ENCODE data around the gene U2AF2. TPM values are rescaled to one million over a fixed set of nuclear protein-coding genes. Genes with fewer than 3 reads are reported as not detected.
A peak's percentile ranks its signal among the peaks of the same experiment; 100 is the strongest.

U2AF2 gene
- 75.1 TPM for total RNA-seq
- long read RNA-seq, partial matches to known transcripts = 1 of 12 reads
- long read RNA-seq, other reads (novel, unspliced or antisense) = 4 of 12 reads

- ATAC-seq (ENCODE audit: poor library complexity) = peak; percentile 65
- intact Hi-C loops (cut with DNase I) = no loop called here
Measured at GRCh38 chr19:55654868-55655647, at the start of gene U2AF2. Gene U2AF2 (plus strand): TSS chr19:55655035. CDS start chr19:55655105, 70 bp downstream.

DNA sequence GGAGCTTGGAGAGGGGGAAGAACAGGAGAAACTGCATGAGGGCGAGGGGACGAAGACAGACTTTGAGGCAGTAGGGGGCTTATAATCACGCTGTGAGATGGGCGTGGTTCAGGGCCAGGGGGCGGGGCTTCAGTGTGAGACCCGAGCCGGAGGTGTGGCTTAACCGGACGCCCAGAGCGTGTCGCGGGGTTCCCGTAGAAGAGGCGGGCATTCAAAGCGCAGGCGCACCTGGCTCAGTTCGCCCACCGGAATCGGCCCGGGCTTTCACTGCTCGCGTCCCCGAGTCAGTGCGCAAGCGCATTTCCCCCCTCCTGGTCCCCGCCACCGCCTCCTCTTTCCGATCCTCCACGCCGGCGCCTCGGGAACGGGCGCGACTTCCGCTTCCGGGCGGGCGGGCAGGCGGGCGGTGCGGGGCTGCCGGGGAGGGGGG is 49.6 kb upstream of the U2AF2 start:
- intact Hi-C loops (cut with DNase I) = loop anchor here (5.0 kb wide), 1 partner anchor 88 kb away; no protein-coding TSS in a partner anchor
- peak; percentile 88 for ATAC-seq (ENCODE audit: poor library complexity)
- peak; percentile 99 for DNase-seq

More at GRCh38 chr19:55654868-55655647, at the start of gene U2AF2:
- DNase-seq = peak; percentile 97

DNA sequence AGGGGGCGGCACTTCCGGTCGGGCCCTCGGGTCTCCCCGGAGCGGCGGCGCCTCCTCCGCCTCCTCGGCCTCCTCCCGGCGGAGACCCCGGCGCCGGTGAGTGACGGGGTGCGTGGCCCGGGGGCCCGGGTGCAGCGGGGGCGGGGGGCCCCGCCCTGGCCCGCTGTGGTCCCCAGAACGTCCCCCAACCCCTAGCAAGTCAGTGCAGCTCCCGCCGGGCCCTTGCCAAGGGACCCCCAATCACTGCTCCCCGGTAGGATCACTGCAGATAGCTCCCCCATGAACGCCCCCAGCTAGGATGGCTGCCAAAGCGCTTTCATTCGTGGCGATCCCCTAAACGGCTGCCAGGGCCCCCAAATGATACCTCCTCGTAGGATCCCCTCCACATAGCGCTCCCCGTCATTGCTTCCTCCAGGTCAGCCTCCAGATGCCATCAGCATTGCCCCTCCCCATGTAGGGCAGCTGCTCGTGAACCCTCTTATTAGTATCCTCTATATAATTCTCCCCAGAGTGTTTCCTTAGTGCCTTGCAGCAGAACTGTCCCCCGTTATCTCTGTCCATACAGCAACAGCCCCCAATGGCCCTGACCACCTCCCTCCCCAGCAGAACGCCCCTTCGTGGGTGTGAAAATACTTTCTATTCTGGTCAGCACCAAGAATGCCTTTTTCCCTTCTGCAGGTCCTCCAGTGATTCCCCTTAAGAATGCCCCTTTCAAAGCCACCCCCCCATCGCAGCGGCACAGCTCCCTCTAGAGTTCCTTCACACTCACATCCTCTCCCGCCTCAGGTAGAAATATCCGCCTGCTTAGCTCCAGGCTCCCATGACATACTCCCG is 49.0 kb upstream of the U2AF2 start, which contains the start of gene ZNF865:
Gene ZNF865, plus strand, starts transcription at position 11 of the 834 bp plus-strand sequence. CDS start 7,972 bp downstream, outside the sequence.
- ATAC-seq (ENCODE audit: poor library complexity) = peak; percentile 45
- DNase-seq = peak; percentile 72
- intact Hi-C loops (cut with DNase I) = loop anchor here (5.0 kb wide), 1 partner anchor 89 kb away; no protein-coding TSS in a partner anchor

DNA sequence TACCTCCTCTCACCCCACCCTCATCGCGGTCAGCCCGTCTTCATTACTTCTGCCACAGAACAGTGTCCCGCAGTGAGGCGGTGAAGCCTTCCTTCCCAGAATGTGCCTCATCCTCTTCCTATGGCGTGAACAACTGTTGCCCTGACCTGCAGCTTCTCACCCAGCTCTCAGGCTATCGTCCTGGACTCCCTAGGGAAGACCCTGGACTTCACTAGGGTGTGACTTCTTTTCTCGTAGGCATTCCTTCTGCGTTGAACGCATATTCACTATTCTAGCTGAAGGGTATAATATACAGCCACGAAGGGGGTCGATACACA is 48.4 kb upstream of the U2AF2 start:
- intact Hi-C loops (cut with DNase I) = loop anchor here (5.0 kb wide), 1 partner anchor 89 kb away; no protein-coding TSS in a partner anchor
- DNase-seq (no peak), ATAC-seq (ENCODE audit: poor library complexity) (no peak)

DNA sequence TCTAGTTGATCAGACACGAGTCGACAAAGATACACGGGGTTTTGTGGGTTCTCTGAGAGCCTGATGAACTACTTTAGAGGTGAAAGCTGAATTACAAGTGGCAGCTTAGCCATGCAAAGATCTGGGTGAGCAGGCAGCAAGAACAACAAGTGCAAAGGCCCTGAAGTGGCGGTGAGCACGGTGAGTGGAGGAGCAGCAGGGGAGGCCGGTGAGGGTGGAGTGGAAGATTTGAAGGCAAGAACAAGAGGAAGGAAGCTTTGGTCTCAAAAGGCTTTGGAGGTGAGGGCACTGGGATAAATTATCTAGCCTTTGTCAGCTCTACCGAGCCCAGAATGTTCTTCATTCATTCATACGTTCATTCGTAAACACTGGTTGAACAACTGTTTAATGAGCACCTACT is 48.0 kb upstream of the U2AF2 start:
- DNase-seq = no peak
- ATAC-seq (ENCODE audit: poor library complexity) = no peak

DNA sequence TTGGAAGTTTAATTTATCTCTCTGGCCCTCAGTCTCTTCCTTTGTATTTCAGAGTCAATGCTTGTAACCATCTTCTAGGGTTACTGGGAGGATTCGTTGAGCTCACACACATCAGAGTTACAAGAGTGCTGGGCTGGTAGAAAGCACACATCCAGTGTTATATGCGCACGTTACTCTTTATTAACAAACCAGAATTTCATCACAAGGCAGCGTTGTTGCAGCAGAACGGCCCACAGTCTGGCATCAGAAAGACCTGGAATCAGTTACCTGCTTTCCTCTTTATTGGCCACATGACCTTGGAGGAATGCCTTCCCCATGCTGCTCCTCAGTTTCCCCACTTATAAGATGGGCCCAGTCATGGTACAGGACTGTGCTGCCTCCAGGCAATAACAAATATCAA is 45.5 kb upstream of the U2AF2 start:
- intact Hi-C loops (cut with DNase I) = loop anchor here (5.0 kb wide), 1 partner anchor 92 kb away; no protein-coding TSS in a partner anchor
- ATAC-seq (ENCODE audit: poor library complexity) (no peak), DNase-seq (no peak)

More for the DNA sequence above, 48.0 kb upstream of the U2AF2 start:
- intact Hi-C loops (cut with DNase I) = loop anchor here (5.0 kb wide), 1 partner anchor 90 kb away; no protein-coding TSS in a partner anchor

- intact Hi-C loops (cut with DNase I) = no loop called here
- no peak for DNase-seq
- ATAC-seq (ENCODE audit: poor library complexity) = peak; percentile 79
Measured at GRCh38 chr19:55611300-55611982, 43.4 kb upstream of the U2AF2 start.

- ATAC-seq (ENCODE audit: poor library complexity) (peak; percentile 32), DNase-seq (no peak)
- intact Hi-C loops (cut with DNase I) = no loop called here
Measured at GRCh38 chr19:55611983-55612645, 42.7 kb upstream of the U2AF2 start.

DNA sequence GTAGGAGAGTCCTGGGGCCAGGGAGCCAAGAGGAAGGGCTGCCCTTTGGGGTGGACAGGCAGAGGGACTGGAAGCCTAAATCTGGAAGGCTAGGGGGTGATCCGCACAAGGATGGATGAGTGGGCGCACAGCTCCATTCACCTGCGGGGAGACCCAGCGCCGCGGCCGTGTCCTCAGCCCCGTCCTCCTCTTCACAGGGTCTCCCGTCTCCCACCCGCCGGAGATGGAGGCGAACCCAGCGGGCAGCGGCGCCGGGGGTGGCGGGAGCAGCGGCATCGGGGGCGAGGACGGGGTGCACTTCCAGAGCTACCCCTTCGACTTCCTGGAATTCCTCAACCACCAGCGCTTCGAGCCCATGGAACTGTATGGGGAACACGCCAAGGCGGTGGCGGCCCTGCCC is 41.4 kb upstream of the U2AF2 start:
- intact Hi-C loops (cut with DNase I) = no loop called here
- ATAC-seq (ENCODE audit: poor library complexity) (no peak), DNase-seq (no peak)

DNA sequence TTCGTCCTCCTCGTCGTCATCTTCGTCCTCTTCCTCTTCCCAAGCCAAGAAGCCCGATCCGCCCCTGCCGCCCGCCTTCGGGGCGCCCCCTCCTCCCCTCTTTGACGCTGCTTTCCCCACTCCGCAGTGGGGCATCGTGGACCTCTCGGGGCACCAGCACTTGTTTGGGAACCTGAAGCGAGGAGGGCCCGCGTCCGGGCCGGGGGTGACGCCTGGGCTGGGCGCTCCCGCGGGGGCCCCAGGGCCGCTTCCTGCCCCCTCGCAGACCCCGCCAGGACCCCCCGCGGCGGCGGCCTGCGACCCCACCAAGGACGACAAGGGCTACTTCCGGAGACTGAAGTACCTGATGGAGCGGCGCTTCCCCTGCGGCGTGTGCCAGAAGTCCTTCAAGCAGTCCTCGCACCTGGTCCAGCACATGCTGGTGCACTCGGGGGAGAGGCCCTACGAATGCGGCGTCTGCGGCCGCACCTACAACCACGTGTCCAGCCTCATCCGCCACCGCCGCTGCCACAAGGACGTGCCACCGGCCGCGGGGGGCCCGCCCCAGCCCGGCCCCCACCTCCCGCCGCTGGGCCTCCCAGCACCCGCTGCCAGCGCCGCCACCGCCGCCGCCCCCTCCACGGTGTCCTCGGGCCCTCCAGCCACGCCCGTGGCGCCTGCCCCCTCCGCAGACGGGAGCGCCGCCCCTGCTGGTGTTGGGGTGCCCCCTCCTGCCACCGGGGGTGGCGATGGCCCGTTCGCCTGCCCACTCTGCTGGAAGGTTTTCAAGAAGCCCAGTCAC is 40.7 kb upstream of the U2AF2 start:
- no peak for DNase-seq

DNA sequence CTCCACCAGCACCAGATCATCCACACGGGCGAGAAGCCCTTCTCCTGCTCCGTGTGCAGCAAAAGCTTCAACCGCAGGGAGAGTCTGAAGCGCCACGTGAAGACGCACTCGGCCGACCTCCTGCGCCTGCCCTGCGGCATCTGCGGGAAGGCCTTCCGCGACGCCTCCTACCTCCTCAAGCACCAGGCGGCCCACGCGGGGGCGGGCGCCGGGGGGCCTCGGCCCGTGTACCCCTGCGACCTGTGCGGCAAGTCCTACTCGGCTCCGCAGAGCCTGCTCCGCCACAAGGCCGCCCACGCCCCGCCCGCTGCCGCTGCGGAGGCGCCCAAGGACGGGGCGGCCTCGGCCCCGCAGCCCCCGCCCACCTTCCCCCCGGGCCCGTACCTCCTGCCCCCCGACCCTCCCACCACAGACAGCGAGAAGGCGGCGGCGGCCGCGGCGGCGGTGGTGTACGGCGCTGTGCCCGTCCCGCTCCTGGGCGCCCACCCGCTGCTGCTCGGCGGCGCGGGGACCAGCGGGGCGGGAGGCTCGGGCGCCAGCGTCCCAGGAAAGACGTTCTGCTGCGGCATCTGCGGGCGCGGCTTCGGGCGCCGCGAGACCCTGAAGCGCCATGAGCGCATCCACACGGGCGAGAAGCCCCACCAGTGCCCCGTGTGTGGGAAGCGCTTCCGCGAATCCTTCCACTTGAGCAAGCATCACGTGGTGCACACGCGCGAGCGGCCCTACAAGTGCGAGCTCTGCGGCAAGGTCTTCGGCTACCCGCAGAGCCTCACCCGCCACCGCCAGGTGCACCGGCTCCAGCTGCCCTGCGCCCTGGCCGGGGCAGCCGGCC is 39.9 kb upstream of the U2AF2 start:
- intact Hi-C loops (cut with DNase I) = no loop called here
- DNase-seq = no peak
- ATAC-seq (ENCODE audit: poor library complexity) = no peak

More for the DNA sequence above, 40.7 kb upstream of the U2AF2 start:
- intact Hi-C loops (cut with DNase I) = no loop called here
- ATAC-seq (ENCODE audit: poor library complexity) = no peak

DNA sequence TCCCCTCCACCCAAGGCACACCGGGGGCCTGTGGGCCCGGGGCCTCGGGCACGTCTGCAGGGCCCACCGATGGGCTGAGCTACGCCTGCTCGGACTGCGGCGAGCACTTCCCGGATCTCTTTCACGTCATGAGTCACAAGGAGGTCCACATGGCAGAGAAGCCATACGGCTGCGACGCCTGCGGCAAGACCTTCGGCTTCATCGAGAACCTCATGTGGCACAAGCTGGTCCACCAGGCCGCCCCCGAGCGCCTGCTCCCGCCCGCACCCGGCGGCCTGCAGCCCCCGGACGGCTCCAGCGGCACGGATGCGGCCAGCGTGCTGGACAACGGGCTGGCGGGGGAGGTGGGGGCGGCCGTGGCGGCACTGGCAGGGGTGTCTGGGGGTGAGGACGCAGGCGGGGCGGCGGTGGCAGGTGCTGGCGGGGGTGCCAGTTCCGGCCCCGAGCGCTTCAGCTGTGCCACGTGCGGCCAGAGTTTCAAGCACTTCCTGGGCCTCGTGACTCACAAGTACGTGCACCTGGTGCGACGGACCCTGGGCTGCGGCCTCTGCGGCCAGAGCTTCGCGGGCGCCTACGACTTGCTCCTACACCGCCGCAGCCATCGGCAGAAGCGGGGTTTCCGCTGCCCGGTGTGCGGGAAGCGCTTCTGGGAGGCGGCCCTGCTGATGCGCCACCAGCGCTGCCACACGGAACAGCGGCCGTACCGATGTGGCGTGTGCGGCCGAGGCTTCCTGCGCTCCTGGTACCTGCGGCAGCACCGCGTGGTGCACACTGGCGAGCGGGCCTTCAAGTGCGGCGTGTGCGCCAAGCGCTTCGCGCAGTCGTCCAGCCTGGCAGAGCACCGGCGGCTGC is 39.1 kb upstream of the U2AF2 start:
- intact Hi-C loops (cut with DNase I) = no loop called here
- DNase-seq (no peak), ATAC-seq (ENCODE audit: poor library complexity) (no peak)

DNA sequence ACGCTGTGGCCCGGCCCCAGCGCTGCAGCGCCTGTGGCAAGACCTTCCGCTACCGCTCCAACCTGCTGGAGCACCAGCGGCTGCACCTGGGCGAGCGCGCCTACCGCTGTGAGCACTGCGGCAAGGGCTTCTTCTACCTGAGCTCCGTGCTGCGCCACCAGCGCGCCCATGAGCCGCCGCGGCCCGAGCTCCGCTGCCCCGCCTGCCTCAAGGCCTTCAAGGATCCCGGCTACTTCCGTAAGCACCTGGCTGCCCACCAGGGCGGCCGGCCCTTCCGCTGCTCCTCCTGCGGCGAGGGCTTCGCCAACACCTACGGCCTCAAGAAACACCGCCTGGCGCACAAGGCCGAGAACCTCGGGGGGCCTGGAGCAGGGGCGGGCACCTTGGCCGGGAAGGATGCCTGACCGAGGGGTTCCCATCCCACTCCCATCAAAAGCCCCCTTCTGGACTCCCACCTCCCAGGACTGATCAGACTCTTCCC is 38.4 kb upstream of the U2AF2 start:
- intact Hi-C loops (cut with DNase I) = no loop called here
- ATAC-seq (ENCODE audit: poor library complexity) (no peak), DNase-seq (no peak)

DNA sequence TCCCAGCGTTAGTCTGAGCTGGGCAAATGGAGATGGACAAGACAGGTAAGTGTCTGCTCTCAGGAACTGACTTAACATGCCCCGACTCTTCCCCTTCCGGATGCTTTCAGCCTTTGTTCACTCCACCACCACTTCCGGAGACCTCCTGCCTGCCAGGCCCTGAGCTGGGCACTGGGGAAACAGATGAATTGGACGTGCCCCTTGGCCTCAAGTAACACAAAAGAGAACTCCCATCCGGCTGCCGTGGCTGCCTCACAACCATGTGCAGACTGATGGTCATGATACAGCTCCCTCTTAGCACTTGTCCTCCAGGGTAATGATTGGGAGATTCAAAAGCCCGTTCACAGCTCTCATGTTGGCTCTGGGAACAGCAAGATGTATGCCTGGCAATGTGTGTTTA is 37.4 kb upstream of the U2AF2 start:
- ATAC-seq (ENCODE audit: poor library complexity) (no peak), DNase-seq (no peak)
- intact Hi-C loops (cut with DNase I) = no loop called here

DNA sequence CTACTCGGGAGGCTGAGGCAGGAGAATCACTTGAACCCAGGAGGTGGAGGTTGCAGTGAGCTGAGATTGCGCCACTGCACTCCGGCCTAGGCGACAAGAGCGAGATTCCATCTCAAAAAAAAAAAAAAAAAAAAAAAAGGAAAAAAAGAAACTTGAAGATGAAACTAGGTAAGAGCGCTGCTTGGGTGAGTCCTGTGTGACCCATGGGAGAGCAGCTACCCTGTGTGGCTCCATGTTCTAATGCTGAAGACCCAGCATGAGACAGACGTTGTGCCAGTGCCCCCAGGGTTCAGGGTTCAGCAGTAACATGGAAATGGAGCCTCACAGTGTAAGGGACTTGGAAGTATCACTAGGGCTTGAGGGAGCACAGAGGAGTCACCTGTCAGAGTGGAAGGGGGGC is 36.4 kb upstream of the U2AF2 start:
- no peak for DNase-seq
- ATAC-seq (ENCODE audit: poor library complexity) = no peak
- intact Hi-C loops (cut with DNase I) = no loop called here

DNA sequence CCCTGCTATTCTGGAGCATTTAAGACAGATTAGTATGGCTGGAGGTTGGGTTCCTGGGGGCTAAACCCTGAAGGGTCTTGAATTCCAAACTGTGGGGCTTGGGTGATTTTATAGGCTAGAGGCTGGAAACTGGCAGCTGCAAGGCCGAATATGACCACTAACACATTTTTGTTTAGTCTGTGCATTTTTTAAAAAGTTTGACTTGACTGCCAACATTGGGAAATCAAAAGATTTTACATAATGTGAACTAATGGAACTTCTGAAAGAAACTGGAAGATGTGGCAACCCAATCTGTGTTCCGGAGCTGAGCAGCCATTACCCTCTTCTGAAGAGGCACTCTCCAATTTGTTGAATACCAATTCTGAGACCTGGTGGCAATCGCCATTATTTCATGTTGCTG is 35.5 kb upstream of the U2AF2 start:
- no peak for DNase-seq
- intact Hi-C loops (cut with DNase I) = no loop called here
- ATAC-seq (ENCODE audit: poor library complexity) = no peak

Measured in Right ventricle myocardium superior (tissue), 1 donor.